Measurements from ENCODE around the gene FJX1.

DNA sequence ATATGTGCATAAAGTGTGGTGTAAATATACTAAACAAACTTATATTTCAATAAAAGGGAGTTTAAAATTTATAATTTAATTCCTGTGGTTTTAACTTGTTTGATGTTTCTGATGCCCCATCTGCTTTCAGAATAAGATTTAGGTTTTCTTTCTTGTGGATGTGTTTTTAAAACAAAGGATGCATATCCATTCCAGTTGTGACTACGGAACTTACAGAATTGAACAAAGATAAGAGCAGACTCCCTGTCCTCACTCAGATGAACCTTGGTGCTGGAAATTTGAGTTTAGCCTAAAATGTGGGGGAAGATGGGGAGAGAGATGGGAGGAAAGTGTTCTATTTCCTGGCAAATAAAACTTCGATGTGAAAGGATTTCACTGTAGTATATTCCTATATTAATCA, 2.5 kb downstream of the FJX1 start:
- TF ChIP-seq, protein P1, sequence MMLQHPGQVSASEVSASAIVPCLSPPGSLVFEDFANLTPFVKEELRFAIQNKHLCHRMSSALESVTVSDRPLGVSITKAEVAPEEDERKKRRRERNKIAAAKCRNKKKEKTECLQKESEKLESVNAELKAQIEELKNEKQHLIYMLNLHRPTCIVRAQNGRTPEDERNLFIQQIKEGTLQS (IDR thresholded peaks at IDR 0.05) = no peak
- TF ChIP-seq, protein P2, sequence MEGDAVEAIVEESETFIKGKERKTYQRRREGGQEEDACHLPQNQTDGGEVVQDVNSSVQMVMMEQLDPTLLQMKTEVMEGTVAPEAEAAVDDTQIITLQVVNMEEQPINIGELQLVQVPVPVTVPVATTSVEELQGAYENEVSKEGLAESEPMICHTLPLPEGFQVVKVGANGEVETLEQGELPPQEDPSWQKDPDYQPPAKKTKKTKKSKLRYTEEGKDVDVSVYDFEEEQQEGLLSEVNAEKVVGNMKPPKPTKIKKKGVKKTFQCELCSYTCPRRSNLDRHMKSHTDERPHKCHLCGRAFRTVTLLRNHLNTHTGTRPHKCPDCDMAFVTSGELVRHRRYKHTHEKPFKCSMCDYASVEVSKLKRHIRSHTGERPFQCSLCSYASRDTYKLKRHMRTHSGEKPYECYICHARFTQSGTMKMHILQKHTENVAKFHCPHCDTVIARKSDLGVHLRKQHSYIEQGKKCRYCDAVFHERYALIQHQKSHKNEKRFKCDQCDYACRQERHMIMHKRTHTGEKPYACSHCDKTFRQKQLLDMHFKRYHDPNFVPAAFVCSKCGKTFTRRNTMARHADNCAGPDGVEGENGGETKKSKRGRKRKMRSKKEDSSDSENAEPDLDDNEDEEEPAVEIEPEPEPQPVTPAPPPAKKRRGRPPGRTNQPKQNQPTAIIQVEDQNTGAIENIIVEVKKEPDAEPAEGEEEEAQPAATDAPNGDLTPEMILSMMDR (IDR thresholded peaks at IDR 0.05; ENCODE audit: low read depth, low read length, missing input control) = no peak
- no peak for TF ChIP-seq TAF1 (conservative IDR thresholded peaks at IDR 0.05)
- TF ChIP-seq, protein P3, sequence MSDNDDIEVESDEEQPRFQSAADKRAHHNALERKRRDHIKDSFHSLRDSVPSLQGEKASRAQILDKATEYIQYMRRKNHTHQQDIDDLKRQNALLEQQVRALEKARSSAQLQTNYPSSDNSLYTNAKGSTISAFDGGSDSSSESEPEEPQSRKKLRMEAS (IDR thresholded peaks at IDR 0.05) = no peak
- TF ChIP-seq, protein P4, sequence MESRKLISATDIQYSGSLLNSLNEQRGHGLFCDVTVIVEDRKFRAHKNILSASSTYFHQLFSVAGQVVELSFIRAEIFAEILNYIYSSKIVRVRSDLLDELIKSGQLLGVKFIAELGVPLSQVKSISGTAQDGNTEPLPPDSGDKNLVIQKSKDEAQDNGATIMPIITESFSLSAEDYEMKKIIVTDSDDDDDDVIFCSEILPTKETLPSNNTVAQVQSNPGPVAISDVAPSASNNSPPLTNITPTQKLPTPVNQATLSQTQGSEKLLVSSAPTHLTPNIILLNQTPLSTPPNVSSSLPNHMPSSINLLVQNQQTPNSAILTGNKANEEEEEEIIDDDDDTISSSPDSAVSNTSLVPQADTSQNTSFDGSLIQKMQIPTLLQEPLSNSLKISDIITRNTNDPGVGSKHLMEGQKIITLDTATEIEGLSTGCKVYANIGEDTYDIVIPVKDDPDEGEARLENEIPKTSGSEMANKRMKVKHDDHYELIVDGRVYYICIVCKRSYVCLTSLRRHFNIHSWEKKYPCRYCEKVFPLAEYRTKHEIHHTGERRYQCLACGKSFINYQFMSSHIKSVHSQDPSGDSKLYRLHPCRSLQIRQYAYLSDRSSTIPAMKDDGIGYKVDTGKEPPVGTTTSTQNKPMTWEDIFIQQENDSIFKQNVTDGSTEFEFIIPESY (IDR thresholded peaks at IDR 0.05) = no peak
- no peak for TF ChIP-seq FOXA2 (IDR thresholded peaks at IDR 0.05)
- no peak for TF ChIP-seq GABPA (IDR thresholded peaks at IDR 0.05 in 1 of 2, conservative IDR thresholded peaks at IDR 0.05 in 1 of 2)
- no peak for TF ChIP-seq FOXA1 (IDR thresholded peaks at IDR 0.05)

All from liver (tissue), 3 donors.